Mucosa of stomach (tissue), 1 donor: Measurements from ENCODE around the gene FOXN1.

Experiments used
- H3K27me3 ChIP-seq: one replicate; pipeline ENCODE4 v1.7.0; 2013; ENCODE audit warnings: mild to moderate bottlenecking, low read length; ENCODE audit not compliant: control insufficient read depth, insufficient read depth
- H3K36me3 ChIP-seq: one replicate; pipeline ENCODE4 v1.7.0; 2013; ENCODE audit warnings: low read length; ENCODE audit not compliant: control insufficient read depth, insufficient read depth
- H3K4me1 ChIP-seq: one replicate; pipeline ENCODE4 v1.7.0; 2013; ENCODE audit warnings: mild to moderate bottlenecking, low read length; ENCODE audit not compliant: control insufficient read depth, insufficient read depth
- H3K4me3 ChIP-seq: one replicate; pipeline ENCODE4 v1.7.0; 2013; ENCODE audit warnings: low read length
- H3K9ac ChIP-seq: one replicate; pipeline ENCODE4 v1.7.0; 2013; ENCODE audit warnings: mild to moderate bottlenecking, low read length, moderate library complexity
- H3K9me3 ChIP-seq: one replicate; pipeline ENCODE4 v1.7.0; 2013; ENCODE audit warnings: mild to moderate bottlenecking, low read length, moderate library complexity; ENCODE audit not compliant: control insufficient read depth
- donor health status: Pancreatic carcinoma.

Gene FOXN1

GRCh38 chr17:28536532-28537218, 30.5 kb downstream of the FOXN1 start:
- no peak overlapping the region for H3K9ac ChIP-seq
- H3K4me1 ChIP-seq, result peaks cover 54% of the 10 kb centered on the region
- H3K4me3 ChIP-seq, result no peak overlapping the region
- peaks cover under 1% of the 10 kb centered on the region for H3K27me3 ChIP-seq
- H3K36me3 ChIP-seq, result no peaks in the 10 kb centered on the region
- H3K9me3 ChIP-seq, result no peaks in the 10 kb centered on the region

GRCh38 chr17:28537219-28537610, 31.1 kb downstream of the FOXN1 start:
- H3K4me3 ChIP-seq, result no peak overlapping the region
- H3K36me3 ChIP-seq, result no peaks in the 10 kb centered on the region
- H3K27me3 ChIP-seq, result no peaks in the 10 kb centered on the region
- no peaks in the 10 kb centered on the region for H3K9me3 ChIP-seq
- H3K4me1 ChIP-seq, result peaks cover 52% of the 10 kb centered on the region
- no peak overlapping the region for H3K9ac ChIP-seq

- H3K9me3 ChIP-seq, result no peaks in the 10 kb centered on the region
- no peak overlapping the region for H3K9ac ChIP-seq
- no peaks in the 10 kb centered on the region for H3K36me3 ChIP-seq
- H3K4me3 ChIP-seq, result no peak overlapping the region
- no peaks in the 10 kb centered on the region for H3K27me3 ChIP-seq
- H3K4me1 ChIP-seq, result peaks cover 40% of the 10 kb centered on the region
Observed at GRCh38 chr17:28538296-28538895, 32.2 kb downstream of the FOXN1 start.

- H3K4me3 ChIP-seq, result no peak overlapping the region
- H3K9me3 ChIP-seq, result no peaks in the 10 kb centered on the region
- no peaks in the 10 kb centered on the region for H3K36me3 ChIP-seq
- H3K27me3 ChIP-seq, result no peaks in the 10 kb centered on the region
- peaks cover 23% of the 10 kb centered on the region for H3K4me1 ChIP-seq
- no peak overlapping the region for H3K9ac ChIP-seq
Observed at GRCh38 chr17:28540231-28540630, 34.1 kb downstream of the FOXN1 start.

GRCh38 chr17:28541439-28541838, 35.3 kb downstream of the FOXN1 start:
- Histone ChIP-seq H3K36me3 (no peaks in the 10 kb centered on the region), H3K9ac (no peak overlapping the region), H3K27me3 (no peaks in the 10 kb centered on the region), H3K4me1 (peaks cover 11% of the 10 kb centered on the region), H3K9me3 (no peaks in the 10 kb centered on the region), H3K4me3 (no peak overlapping the region)

GRCh38 chr17:28544402-28545140, 38.4 kb downstream of the FOXN1 start:
- Histone ChIP-seq H3K4me3 (no peak overlapping the region), H3K4me1 (peaks cover 4% of the 10 kb centered on the region), H3K27me3 (no peaks in the 10 kb centered on the region), H3K9ac (no peak overlapping the region), H3K9me3 (no peaks in the 10 kb centered on the region), H3K36me3 (no peaks in the 10 kb centered on the region)

- H3K4me3 ChIP-seq, result no peak overlapping the region
Observed at GRCh38 chr17:28545141-28545503, 39.0 kb downstream of the FOXN1 start.

GRCh38 chr17:28545787-28546415, 39.8 kb downstream of the FOXN1 start:
- Histone ChIP-seq H3K4me3 (no peak overlapping the region), H3K9ac (no peak overlapping the region), H3K27me3 (no peaks in the 10 kb centered on the region), H3K4me1 (peaks cover 4% of the 10 kb centered on the region), H3K36me3 (no peaks in the 10 kb centered on the region), H3K9me3 (no peaks in the 10 kb centered on the region)

More at GRCh38 chr17:28545141-28545503, 39.0 kb downstream of the FOXN1 start:
- H3K27me3 ChIP-seq, result no peaks in the 10 kb centered on the region
- no peak overlapping the region for H3K9ac ChIP-seq
- H3K36me3 ChIP-seq, result no peaks in the 10 kb centered on the region
- H3K9me3 ChIP-seq, result no peaks in the 10 kb centered on the region
- peaks cover 4% of the 10 kb centered on the region for H3K4me1 ChIP-seq

GRCh38 chr17:28547096-28547622, 41.0 kb downstream of the FOXN1 start:
- Histone ChIP-seq H3K9me3 (no peaks in the 10 kb centered on the region), H3K4me1 (peaks cover 9% of the 10 kb centered on the region), H3K4me3 (no peak overlapping the region)

GRCh38 chr17:28547623-28548416, 41.7 kb downstream of the FOXN1 start:
- no peak overlapping the region for H3K9ac ChIP-seq
- peaks cover 11% of the 10 kb centered on the region for H3K4me1 ChIP-seq
- H3K4me3 ChIP-seq, result no peak overlapping the region
- H3K36me3 ChIP-seq, result no peaks in the 10 kb centered on the region
- no peaks in the 10 kb centered on the region for H3K9me3 ChIP-seq
- H3K27me3 ChIP-seq, result no peaks in the 10 kb centered on the region

More at GRCh38 chr17:28547096-28547622, 41.0 kb downstream of the FOXN1 start:
- Histone ChIP-seq H3K27me3 (no peaks in the 10 kb centered on the region), H3K9ac (no peak overlapping the region), H3K36me3 (no peaks in the 10 kb centered on the region)

- no peaks in the 10 kb centered on the region for H3K36me3 ChIP-seq
- peaks cover 16% of the 10 kb centered on the region for H3K4me1 ChIP-seq
- H3K4me3 ChIP-seq, result no peak overlapping the region
- no peak overlapping the region for H3K9ac ChIP-seq
- H3K27me3 ChIP-seq, result no peaks in the 10 kb centered on the region
- H3K9me3 ChIP-seq, result no peaks in the 10 kb centered on the region
Observed at GRCh38 chr17:28548417-28549130, 42.4 kb downstream of the FOXN1 start.
